Measurements from ENCODE around the gene PPIL6. TPM values are rescaled to one million over a fixed set of nuclear protein-coding genes. Genes with fewer than 3 reads are reported as not detected.

PPIL6 gene
- polyA plus RNA-seq, 2 of the 4 experiments (the other 2 are of a cell fraction) = 1.6 to 5.0 TPM

- no peak for FAIRE-seq
- TF ChIP-seq TP53 (CRISPR knock-in tag; IDR thresholded peaks at IDR 0.05) (no peak), GATA3 (IDR thresholded peaks at IDR 0.05; ENCODE audit: borderline replicate concordance) (no peak), USF2 (IDR thresholded peaks at IDR 0.05) (no peak), FOSB (CRISPR knock-in tag; IDR thresholded peaks at IDR 0.05) (no peak), MAZ (IDR thresholded peaks at IDR 0.05; ENCODE audit: borderline replicate concordance, low read depth, low read length) (no peak), CBX2 (IDR thresholded peaks at IDR 0.05; ENCODE audit: borderline replicate concordance, low read depth) (no peak), FOSL2 (IDR thresholded peaks at IDR 0.05) (no peak), FOSL2 (CRISPR knock-in tag; IDR thresholded peaks at IDR 0.05) (no peak), ESRRA (IDR thresholded peaks at IDR 0.05; ENCODE audit: borderline replicate concordance, low read length) (no peak), ATOH8 (CRISPR knock-in tag; IDR thresholded peaks at IDR 0.05; ENCODE audit: low read depth) (no peak), RARB (CRISPR knock-in tag; IDR thresholded peaks at IDR 0.05) (no peak), POLR2A (IDR thresholded peaks at IDR 0.05; ENCODE audit: low read length) (no peak)
- Histone ChIP-seq H3K4me3 (peak overlapping the region; percentile 93), H3K4me1 (peaks cover 14% of the 10 kb centered on the region; the same call in 1 of the 3 replicates), H3K27ac (peak overlapping the region; percentile 81 to 93), H3K9me3 (no peaks in the 10 kb centered on the region), H3K4me2 (peak overlapping the region; percentile 92)
- peak; percentile 25 to 36 for ATAC-seq
- POLR2A ChIA-PET = interaction anchor here (4.1 kb wide), 1 partner anchor 13 kb away, joined by 18 read pairs; the partner anchor contains the start of genes PPIL6 and SMPD2
- CTCF ChIA-PET = interaction anchor here (1.0 to 2.5 kb wide), 4 partner anchors 10 to 267 kb away, joined by 4 to 16 read pairs (median 8); partner anchors contain the start of genes PPIL6 and SMPD2
- DNase-seq (ENCODE audit: low read depth in 1 of 2, low spot score in 1 of 2) = no peak
- WGBS (ENCODE audit: missing lambda C conversion rate) = 14% methylated on average over 18 of the region's 48 CpGs
Measured at GRCh38 chr6:109454496-109455436, 14.3 kb upstream of the PPIL6 start.

GRCh38 chr6:109453594-109454495, 13.4 kb upstream of the PPIL6 start:
- peak overlapping the region; percentile 92 for H3K4me2 ChIP-seq
- WGBS (ENCODE audit: missing lambda C conversion rate) = 96% methylated on average over 15 of the region's 27 CpGs
- POLR2A ChIA-PET = interaction anchor here (0.5 to 4.1 kb wide), 2 partner anchors 12 to 36 kb away, joined by 3 to 18 read pairs; partner anchors contain the start of genes PPIL6 and SMPD2
- H3K27ac ChIP-seq = no peak overlapping the region; a peak in 1 of 6 replicates
- no peak for ATAC-seq
- H3K4me1 ChIP-seq = peaks cover 14% of the 10 kb centered on the region; the same call in 1 of the 3 replicates
- no peaks in the 10 kb centered on the region for H3K9me3 ChIP-seq
- TF ChIP-seq RAD21 (conservative IDR thresholded peaks at IDR 0.05 in 1 of 2, IDR thresholded peaks at IDR 0.05 in 1 of 2) (no peak), SMC3 (IDR thresholded peaks at IDR 0.05) (no peak), NR3C1 (IDR thresholded peaks at IDR 0.05) (no peak), REST (IDR thresholded peaks at IDR 0.05) (no peak), CHD4 (IDR thresholded peaks at IDR 0.05; ENCODE audit: borderline replicate concordance) (no peak), CBX8 (IDR thresholded peaks at IDR 0.05) (no peak), RNF2 (IDR thresholded peaks at IDR 0.05; ENCODE audit: borderline replicate concordance, low read depth) (no peak), MAZ (IDR thresholded peaks at IDR 0.05; ENCODE audit: borderline replicate concordance, low read depth, low read length) (no peak), NPAS2 (CRISPR knock-in tag; IDR thresholded peaks at IDR 0.05; ENCODE audit: borderline replicate concordance) (no peak), PHF8 (IDR thresholded peaks at IDR 0.05; ENCODE audit: borderline replicate concordance, low read depth) (no peak), HDAC2 (IDR thresholded peaks at IDR 0.05) (no peak), TP53 (CRISPR knock-in tag; IDR thresholded peaks at IDR 0.05) (no peak), CHD2 (IDR thresholded peaks at IDR 0.05; ENCODE audit: low read length, partially characterized antibody) (no peak), HOXB13 (CRISPR knock-in tag; IDR thresholded peaks at IDR 0.05; ENCODE audit: low read depth) (no peak)
- CTCF ChIA-PET = interaction anchor here (0.8 to 2.5 kb wide), 4 partner anchors 9 to 266 kb away, joined by 3 to 16 read pairs (median 5); partner anchors contain the start of genes PPIL6 and SMPD2
- no peak overlapping the region for H3K4me3 ChIP-seq
- no peak for DNase-seq (ENCODE audit: low read depth in 1 of 2, low spot score in 1 of 2)
- FAIRE-seq = no peak

Measured in A549 (cell line).